ENCODE results near the gene KRTAP4-12.
"Not testable (repeated sequence)": the region's sequence is repeated elsewhere in the genome, so short reads cannot be mapped to it uniquely, and the experiment has no call there.

The KRTAP4-12 gene

GRCh38 chr17:41123991-41124371, at the start of gene KRTAP4-12:
Gene KRTAP4-12 (minus strand): TSS chr17:41124182. CDS start chr17:41124122, 60 bp downstream.
- not testable (repeated sequence) for FAIRE-seq; DNase-seq (ENCODE audit: low spot score)

DNA sequence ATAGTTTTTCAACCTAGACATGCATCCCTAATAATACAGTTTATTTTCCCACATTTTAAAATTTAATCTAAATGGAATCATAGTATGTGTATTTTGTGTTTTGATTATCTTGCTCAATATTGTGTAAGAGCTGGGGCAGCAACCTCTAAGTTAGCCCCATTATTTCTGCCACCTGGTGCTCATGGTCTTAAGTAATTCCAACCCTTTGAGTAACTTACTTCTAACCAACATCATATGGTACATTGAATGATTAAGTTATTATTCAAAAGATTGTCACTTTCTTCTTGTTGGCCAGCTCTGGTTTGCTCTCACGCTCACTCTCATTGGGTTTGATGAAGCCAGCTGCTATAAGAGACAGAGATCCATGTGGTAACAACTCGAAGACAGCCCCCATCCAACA, 47.9 kb upstream of the KRTAP4-12 start:
- FAIRE-seq (no peak), DNase-seq (ENCODE audit: low spot score) (no peak)

- no peak for FAIRE-seq
- no peak for DNase-seq (ENCODE audit: low spot score)
Observed at GRCh38 chr17:41168121-41168520, 44.1 kb upstream of the KRTAP4-12 start, which contains the start of gene KRTAP4-3. Gene KRTAP4-3 (minus strand): TSS chr17:41168221. CDS start chr17:41168172, 49 bp downstream.

- no peak for FAIRE-seq
Observed at GRCh38 chr17:41167561-41167960, 43.6 kb upstream of the KRTAP4-12 start.

DNA sequence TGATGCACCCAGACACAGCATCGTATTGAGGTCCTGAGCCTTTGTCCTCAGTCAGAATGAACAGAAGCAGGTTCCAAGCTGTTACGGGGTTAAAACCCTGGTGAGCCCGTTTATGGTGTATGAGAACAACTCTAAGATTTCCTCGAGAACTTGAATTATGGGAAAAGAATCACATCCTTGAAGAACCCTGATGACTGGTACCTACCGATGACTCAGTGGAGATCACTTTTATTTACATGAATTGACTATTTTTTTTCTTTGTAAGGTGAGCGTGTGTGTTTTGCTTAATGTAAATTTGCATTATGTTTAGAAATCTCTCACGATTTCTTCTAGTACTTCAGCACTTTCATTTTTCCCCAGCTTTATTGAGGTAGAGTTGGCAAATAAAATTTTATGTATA, 39.8 kb upstream of the KRTAP4-12 start:
- FAIRE-seq, result no peak

More at GRCh38 chr17:41167561-41167960, 43.6 kb upstream of the KRTAP4-12 start:
- no peak for DNase-seq (ENCODE audit: low spot score)

DNA sequence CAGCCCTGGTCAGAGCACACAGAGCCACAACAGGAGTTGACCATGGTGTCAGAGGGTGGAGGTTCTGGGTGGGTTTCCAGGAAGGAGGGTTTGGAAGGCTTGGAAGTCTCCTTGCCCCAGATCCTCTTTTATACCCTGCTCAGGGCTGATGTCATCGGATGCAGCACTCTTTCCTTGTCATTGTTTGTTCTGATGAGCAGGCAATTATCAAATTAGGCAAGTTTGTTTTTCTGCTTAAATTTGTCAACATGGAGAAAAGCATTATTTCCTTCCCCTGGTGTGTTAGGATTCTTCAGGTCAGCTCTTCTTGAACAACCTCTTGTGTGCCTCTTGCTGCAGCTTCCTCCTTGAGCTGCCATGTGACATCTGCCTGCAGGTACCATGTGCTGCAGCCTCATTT, 36.7 kb upstream of the KRTAP4-12 start, which contains the start of gene KRTAP4-4:
KRTAP4-4 (minus strand) TSS at position 101 of the 400 bp plus-strand sequence; CDS start at position 44, 57 bp downstream.
- no peak for FAIRE-seq

More for the DNA sequence above, 39.8 kb upstream of the KRTAP4-12 start:
- DNase-seq (ENCODE audit: low spot score), result no peak

GRCh38 chr17:41160190-41160589, 36.2 kb upstream of the KRTAP4-12 start:
- not testable (repeated sequence) for DNase-seq (ENCODE audit: low spot score); FAIRE-seq

More for the DNA sequence above, 36.7 kb upstream of the KRTAP4-12 start, which contains the start of gene KRTAP4-4:
- no peak for DNase-seq (ENCODE audit: low spot score)

GRCh38 chr17:41153856-41154255, 29.9 kb upstream of the KRTAP4-12 start:
- FAIRE-seq (no peak), DNase-seq (ENCODE audit: low spot score) (no peak)

DNA sequence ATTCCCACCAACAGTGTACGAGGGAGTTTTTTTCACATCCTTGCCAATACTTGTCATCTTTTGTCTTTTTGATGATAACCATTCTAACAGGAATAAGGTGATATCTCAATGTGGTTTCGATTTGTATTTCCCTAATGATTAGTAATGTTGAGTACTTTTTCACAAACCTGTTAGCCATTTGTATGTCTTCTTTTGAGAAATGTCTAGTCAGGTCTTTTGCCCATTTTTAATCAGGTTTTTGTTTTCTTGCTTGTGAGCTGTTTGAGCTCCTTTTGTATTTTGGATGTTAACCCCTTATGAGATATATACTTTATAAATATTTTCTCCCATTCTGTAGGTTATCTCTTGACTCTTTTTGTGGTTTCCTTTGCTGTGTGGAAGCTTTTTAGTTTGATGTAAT, 27.5 kb upstream of the KRTAP4-12 start:
- DNase-seq (ENCODE audit: low spot score), result no peak
- FAIRE-seq, result no peak

- DNase-seq (ENCODE audit: low spot score) (no peak), FAIRE-seq (no peak)
Observed at GRCh38 chr17:41150026-41150425, 26.0 kb upstream of the KRTAP4-12 start.

- DNase-seq (ENCODE audit: low spot score) (no peak), FAIRE-seq (no peak)
Observed at GRCh38 chr17:41149652-41149985, 25.6 kb upstream of the KRTAP4-12 start, which contains the start of gene KRTAP4-5. Gene KRTAP4-5 (minus strand): TSS chr17:41149825. CDS start chr17:41149767, 58 bp downstream.

DNA sequence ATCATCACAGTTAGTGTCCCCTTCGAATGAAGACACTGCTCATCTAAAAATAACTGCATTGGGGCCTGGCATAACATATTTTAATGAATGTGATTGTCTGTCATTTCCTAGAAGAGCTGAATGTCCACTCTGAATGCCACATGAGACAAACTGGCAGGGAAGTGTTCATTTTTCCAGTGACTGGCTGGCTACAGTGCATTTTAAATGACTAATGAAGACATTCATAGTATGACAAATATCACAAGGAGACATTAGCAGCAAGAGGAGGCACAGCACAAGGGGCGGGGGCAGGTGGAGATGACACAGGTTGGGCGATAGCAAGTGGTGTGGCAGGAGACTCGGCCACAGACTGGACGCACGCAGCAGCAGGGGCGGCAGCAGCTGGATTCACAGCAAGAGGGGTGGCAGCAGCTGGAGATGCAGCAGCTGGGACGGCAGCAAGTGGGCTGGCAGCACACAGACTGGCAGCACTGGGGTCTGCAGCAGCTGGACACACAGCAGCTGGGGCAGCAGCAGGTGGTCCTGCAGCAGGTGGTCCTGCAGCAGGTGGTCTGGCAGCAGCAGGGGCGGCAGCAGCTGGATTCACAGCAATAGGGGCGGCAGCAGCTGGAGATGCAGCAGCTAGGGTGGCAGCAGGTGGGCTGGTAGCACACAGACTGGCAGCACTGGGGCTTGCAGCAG, 25.1 kb upstream of the KRTAP4-12 start:
- FAIRE-seq; DNase-seq (ENCODE audit: low spot score): not testable (repeated sequence)

- DNase-seq (ENCODE audit: low spot score) (no peak), FAIRE-seq (no peak)
Observed at GRCh38 chr17:41147531-41148204, 23.7 kb upstream of the KRTAP4-12 start.

DNA sequence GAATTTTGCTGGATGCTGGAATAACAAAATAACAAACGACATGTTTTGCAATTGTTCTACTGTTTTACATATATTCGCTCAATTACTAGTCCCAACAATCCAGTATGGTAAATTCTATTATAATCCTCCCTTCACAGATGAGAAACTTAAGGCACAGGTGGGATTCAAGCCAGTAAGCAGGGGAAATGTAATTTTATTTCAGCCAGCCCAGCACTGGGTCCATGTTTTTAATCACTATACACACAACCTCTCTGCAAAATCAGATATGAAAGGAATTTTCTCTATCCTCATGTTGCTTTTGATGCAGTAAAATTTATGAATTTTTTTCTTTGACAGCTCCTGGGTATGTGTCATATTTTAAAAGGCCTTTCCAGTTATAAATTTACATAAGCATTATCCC, 21.3 kb upstream of the KRTAP4-12 start:
- FAIRE-seq (no peak), DNase-seq (ENCODE audit: low spot score) (no peak)

GRCh38 chr17:41144846-41145245, 20.9 kb upstream of the KRTAP4-12 start:
- FAIRE-seq, result no peak
- no peak for DNase-seq (ENCODE audit: low spot score)

- FAIRE-seq (no peak), DNase-seq (ENCODE audit: low spot score) (no peak)
Observed at GRCh38 chr17:41141361-41141760, 17.4 kb upstream of the KRTAP4-12 start.

DNA sequence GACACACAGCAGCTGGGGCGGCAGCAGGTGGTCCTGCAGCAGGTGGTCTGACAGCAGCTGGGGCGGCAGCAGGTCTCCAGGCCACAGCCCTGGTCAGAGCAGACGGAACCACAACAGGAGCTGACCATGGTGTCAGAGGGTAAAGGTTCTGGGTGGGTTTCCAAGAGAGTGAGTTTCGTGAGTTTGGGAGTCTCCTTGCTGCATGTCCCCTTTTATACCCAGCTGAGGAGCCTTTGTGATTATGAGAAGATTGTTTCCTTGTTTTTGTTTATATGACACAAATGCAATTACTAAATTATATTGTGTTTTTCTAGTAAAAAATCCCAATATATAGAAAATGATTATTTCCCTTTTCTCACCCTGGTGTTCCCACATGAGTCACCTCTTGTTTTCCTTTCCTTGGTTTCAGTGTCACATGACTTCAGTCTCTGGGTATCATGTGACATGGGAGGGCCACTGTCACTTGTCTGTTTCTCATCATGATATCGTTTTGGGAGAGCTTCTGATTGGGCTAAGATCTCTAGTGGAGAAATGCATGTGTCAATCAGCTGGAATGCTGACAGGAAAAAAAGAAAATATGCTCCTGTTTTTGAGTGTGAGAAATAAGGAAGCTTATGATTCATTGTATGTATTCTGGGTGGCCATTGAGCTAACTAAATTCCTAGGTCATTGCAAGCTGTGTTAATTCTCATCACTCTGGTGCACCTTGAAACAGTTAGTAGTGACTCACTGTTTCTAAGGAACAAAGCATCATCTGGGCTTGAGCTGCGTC, 16.6 kb upstream of the KRTAP4-12 start, which contains the start of gene KRTAP4-6:
KRTAP4-6 (minus strand) TSS at position 185 of the 772 bp plus-strand sequence; CDS start at position 128, 57 bp downstream.
- FAIRE-seq (peak; percentile 55), DNase-seq (ENCODE audit: low spot score) (peak; percentile 88)

- DNase-seq (ENCODE audit: low spot score); FAIRE-seq: not testable (repeated sequence)
Observed at GRCh38 chr17:41139865-41140264, 15.9 kb upstream of the KRTAP4-12 start.

- FAIRE-seq (no peak), DNase-seq (ENCODE audit: low spot score) (no peak)
Observed at GRCh38 chr17:41133880-41134735, 10.1 kb upstream of the KRTAP4-12 start.

DNA sequence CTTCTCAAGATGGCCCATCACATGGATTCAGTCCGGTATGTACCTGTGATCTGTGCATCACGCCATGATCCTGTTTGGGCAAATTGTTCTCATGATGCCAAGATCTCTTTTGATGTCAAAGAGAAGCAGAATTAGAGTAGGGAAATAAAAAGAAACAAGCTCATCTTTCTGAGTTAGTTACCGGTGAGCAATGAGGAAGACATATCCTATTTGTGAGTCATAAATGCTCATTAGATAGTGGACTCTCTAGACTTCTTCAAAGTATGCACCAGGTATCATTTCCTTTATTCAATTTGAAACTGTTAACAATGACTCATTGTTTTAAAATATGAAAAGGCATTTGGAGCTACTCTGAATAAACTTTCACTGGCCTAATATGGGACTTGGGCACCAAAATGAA, 8.0 kb upstream of the KRTAP4-12 start:
- DNase-seq (ENCODE audit: low spot score) (peak; percentile 76), FAIRE-seq (peak; percentile 87)

Measured in RCC 7860 (cell line).